SJSA1 (cell line): Measurements from ENCODE around the gene TATDN2. TPM values are rescaled to one million over a fixed set of nuclear protein-coding genes. Genes with fewer than 3 reads are reported as not detected.

Experiments
- DNase-seq, 2 experiments: peaks; one replicate each; pipeline ENCODE4 v3.0.0-alpha.2; 2015 to 2020; ENCODE audit warnings: low spot score in 2 of 2, low read depth in 1 of 2
- H3K27ac ChIP-seq: fragments of 250-450 bp; sonication (Bioruptor Pico); 2 replicates; pipeline ENCODE4 v1.5.1; 2020; ENCODE audit warnings: mild to moderate bottlenecking, moderate library complexity
- H3K27me3 ChIP-seq: fragments of 250-450 bp; sonication (Bioruptor Pico); replicated peaks from 2 replicates; pipeline ENCODE4 v1.5.1; 2020; ENCODE audit warnings: mild to moderate bottlenecking, moderate library complexity
- H3K36me3 ChIP-seq: fragments of 250-450 bp; sonication (Bioruptor Pico); 2 replicates; pipeline ENCODE4 v1.5.1; 2020; ENCODE audit warnings: mild to moderate bottlenecking
- H3K4me1 ChIP-seq: fragments of 250-450 bp; sonication (Bioruptor Pico); replicated peaks from 2 replicates; pipeline ENCODE4 v1.6.1; 2021; ENCODE audit warnings: mild to moderate bottlenecking
- H3K4me3 ChIP-seq: fragments of 250-450 bp; sonication (Bioruptor Pico); 2 replicates; pipeline ENCODE4 v1.5.1; 2020; ENCODE audit warnings: mild to moderate bottlenecking
- H3K9me3 ChIP-seq: fragments of 250-450 bp; sonication (Bioruptor Pico); replicated peaks from 2 replicates; pipeline ENCODE4 v1.5.1; 2020; ENCODE audit warnings: mild to moderate bottlenecking
- total RNA-seq: library from RNA; depleted of rRNA; stranded (reverse); fragments of >200 nt; shearing (Covaris generic); gene quantifications from 2 replicates; pipeline ENCODE4 v1.2.3, GENCODE V29; 2014

Gene TATDN2
- total RNA-seq, 1 experiment from 2014 or later, result 7.8 TPM

DNA sequence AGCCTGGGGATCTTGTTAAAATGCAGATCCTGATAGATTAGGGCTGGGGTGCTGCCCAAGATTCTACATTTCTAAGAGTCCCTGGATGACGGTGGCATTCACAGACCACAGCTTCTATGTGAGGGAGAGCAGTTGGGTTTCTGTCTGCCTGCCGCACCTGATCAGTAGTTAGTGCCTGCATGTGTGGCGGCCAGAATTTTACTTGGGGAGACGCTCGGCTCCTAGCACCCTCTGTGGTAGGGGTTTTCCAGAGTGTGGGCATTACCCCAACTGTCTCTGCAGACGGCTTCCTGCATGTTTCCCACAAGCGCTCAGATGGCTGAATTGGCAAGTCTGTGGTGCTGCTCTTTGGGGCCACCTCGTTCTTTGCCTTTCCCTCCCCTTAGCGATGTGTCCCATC, 36.2 kb downstream of the TATDN2 start:
- H3K9me3 ChIP-seq, result no peaks in the 10 kb centered on the region
- H3K4me1 ChIP-seq, result no peaks in the 10 kb centered on the region
- H3K4me3 ChIP-seq, result no peak overlapping the region
- no peaks in the 10 kb centered on the region for H3K27me3 ChIP-seq
- no peak for DNase-seq
- no peak overlapping the region for H3K27ac ChIP-seq
- peaks cover 35% of the 10 kb centered on the region for H3K36me3 ChIP-seq

DNA sequence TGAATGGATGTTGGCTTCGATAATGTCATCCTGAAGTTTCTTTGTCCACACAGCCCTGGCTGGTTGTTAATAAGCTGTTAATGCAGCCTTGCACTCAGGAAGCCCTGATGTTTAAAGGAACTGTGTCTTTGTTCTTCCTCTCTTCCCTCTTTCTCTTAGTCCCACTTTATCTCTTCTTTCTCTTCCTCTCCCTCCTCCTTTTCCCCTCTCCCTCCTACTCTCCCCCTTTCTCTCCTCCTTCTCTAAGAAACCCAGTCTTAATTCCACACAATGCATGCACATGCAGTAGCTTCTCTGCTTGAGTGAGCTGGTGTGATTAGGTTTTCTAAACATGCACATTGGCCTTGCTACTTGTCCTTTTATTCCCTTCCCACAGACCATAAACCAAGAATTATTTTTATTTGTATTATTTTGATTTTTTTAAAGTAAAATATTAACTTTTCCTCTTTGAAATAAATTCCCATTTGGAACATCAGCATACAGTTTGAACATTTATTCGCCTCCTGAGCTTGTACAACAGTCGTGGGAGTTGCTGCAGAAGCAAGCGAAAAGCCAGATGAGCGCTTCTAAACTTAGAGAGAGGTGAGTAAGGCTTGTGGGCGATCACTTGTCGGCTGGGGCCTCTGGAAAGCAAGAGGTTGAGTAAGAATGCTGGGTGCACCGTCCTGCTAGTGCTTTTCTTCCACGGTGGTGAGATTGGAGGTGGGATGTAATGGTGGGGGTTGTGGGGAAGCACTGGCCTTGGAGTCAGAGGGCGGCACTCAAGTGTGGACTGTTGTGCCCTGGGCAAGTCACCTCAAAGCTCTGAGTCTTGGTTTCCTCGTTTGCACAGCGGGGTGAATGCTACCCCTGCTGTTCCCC, 37.2 kb downstream of the TATDN2 start:
- no peak overlapping the region for H3K27ac ChIP-seq
- no peaks in the 10 kb centered on the region for H3K27me3 ChIP-seq
- H3K4me1 ChIP-seq, result no peaks in the 10 kb centered on the region
- no peak for DNase-seq
- no peak overlapping the region for H3K4me3 ChIP-seq
- no peaks in the 10 kb centered on the region for H3K9me3 ChIP-seq
- H3K36me3 ChIP-seq, result peaks cover 26% of the 10 kb centered on the region

DNA sequence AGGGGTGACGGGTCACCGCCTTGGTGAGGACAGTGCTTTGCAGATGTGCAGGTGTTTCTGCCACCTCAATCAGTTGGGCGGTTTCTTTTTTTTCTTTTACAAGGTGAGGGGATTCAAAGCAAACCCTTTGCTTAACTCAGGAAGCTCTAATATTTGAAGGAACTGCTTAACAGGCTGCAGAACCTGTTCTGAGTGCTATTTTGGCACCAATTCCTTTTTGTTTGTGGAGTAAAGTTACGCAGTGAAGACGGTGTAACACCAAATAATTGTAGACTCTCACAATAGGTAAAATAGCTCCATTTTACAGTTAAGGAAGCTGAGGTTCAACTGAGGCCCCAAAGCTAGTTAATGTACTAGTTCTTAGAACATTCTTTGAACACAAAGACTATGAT, 37.9 kb downstream of the TATDN2 start:
- Histone ChIP-seq H3K36me3 (peaks cover 21% of the 10 kb centered on the region), H3K4me3 (no peak overlapping the region), H3K9me3 (no peaks in the 10 kb centered on the region), H3K4me1 (no peaks in the 10 kb centered on the region), H3K27me3 (no peaks in the 10 kb centered on the region), H3K27ac (no peak overlapping the region)
- no peak for DNase-seq

DNA sequence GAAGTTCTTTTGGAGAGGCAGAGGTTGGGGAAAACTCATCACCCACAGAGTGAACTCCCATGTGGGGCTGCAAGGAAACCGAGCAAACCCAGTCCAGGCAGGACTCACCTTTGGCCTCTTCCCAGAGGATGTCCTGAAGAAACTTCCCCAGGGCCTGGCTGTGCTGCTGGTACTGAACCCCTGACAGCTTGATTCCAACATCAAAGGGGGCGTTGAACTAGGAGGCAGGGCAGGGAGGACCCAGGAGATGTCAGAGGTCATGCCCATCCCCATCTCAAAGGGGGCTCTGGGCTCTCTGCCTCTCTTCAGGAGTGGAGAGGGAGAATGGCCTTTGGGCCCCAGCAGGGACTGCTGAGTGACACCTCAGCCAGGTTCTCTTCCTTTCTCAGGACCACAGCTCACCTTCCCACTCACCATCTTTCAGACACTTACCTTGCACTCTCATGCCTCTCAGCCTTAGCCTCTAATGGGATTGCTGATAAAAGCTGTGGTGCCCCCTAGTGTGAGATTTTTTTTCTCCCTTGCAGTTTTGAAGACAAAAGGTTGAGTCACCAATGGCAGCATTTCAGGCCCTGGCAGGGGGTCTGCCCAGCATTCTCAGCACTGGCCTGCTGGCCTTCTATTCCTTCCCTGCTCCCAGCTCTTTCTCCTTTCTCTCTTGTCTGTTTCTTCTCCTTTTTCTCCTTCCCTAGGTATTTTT, 38.5 kb downstream of the TATDN2 start:
- no peaks in the 10 kb centered on the region for H3K27me3 ChIP-seq
- no peak overlapping the region for H3K4me3 ChIP-seq
- H3K27ac ChIP-seq, result no peak overlapping the region
- no peaks in the 10 kb centered on the region for H3K9me3 ChIP-seq
- no peaks in the 10 kb centered on the region for H3K4me1 ChIP-seq
- peak in 1 of 2 experiments; percentile 17 for DNase-seq
- peaks cover 21% of the 10 kb centered on the region for H3K36me3 ChIP-seq

DNA sequence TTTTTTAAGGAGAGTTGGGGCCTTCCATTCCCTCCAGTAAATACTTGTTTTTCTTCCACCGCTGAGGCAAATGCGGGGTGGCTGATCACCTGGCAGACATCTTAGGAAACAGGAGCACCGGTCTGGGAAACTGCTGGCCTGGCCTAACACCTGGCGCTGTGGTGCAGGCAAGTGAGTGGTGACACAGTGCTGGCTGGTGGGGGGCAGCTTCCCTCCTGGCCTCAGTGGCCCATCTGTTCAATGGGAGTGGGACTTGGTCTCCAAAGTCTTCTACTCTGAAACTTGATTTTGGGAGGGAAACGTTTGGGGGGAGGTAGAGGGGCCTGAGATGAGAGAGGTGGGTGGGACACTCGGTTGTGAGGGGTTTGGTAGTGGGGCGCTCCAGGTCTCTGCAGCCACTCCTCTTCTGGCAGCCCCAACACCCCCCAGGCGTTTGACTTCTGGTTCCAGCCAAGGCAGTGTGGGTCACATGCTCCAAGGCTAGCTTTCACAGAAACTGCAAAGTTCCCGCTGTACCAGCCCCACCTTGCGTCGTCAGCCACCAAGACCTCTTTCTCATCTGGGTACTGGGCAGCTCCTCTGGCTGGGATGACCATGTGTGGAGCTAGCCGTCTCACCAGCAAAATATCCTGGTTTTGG, 39.8 kb downstream of the TATDN2 start:
- no peak for DNase-seq
- no peak overlapping the region for H3K4me3 ChIP-seq
- H3K27me3 ChIP-seq, result no peaks in the 10 kb centered on the region
- H3K36me3 ChIP-seq, result peaks cover 16% of the 10 kb centered on the region
- H3K9me3 ChIP-seq, result no peaks in the 10 kb centered on the region
- no peaks in the 10 kb centered on the region for H3K4me1 ChIP-seq
- no peak overlapping the region for H3K27ac ChIP-seq

DNA sequence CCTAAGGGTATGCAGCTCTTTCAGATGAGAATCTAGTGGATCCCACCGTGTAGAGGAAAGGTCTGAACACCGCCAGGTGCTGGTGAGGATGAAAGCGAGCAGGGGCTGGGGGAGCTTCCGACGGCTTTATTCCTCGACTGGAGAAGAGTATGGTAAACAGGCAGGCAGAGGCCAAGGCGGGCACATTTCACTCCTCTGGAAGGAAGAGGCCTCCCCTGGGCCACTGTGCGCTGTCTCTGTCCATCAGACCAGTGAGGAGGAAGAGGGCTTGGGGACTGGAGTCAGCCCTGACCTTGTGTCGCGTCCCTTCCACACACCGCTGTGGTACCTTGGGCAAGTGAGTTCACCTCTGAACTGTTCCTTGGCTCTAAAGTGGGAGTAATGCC, 40.3 kb downstream of the TATDN2 start:
- DNase-seq, result no peak
- H3K36me3 ChIP-seq, result peaks cover 16% of the 10 kb centered on the region
- no peaks in the 10 kb centered on the region for H3K27me3 ChIP-seq
- H3K4me1 ChIP-seq, result no peaks in the 10 kb centered on the region
- H3K9me3 ChIP-seq, result no peaks in the 10 kb centered on the region
- no peak overlapping the region for H3K27ac ChIP-seq
- H3K4me3 ChIP-seq, result no peak overlapping the region

DNA sequence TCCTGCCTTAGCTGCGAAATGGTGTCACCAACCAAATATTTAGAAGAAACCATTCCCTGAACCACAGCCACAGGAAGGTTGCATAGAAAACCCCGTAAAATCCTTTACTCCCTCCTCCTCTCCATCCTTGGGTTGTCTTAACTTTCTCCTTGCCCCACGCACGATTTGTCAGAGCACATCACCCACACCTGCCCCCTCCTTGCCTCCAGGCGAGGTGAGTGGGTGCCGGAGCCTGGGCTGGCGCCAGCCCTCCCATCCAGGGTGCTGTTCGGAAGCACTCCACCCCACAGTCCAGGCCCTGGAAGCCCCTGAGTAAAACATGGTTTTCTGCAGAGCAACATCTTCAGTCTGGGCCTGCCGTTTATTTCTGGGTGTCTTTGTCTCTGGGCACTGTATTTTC, 40.8 kb downstream of the TATDN2 start:
- H3K36me3 ChIP-seq, result peaks cover 16% of the 10 kb centered on the region
- H3K9me3 ChIP-seq, result no peaks in the 10 kb centered on the region
- H3K27me3 ChIP-seq, result no peaks in the 10 kb centered on the region
- no peak for DNase-seq
- H3K27ac ChIP-seq, result no peak overlapping the region
- H3K4me1 ChIP-seq, result no peaks in the 10 kb centered on the region
- no peak overlapping the region for H3K4me3 ChIP-seq

DNA sequence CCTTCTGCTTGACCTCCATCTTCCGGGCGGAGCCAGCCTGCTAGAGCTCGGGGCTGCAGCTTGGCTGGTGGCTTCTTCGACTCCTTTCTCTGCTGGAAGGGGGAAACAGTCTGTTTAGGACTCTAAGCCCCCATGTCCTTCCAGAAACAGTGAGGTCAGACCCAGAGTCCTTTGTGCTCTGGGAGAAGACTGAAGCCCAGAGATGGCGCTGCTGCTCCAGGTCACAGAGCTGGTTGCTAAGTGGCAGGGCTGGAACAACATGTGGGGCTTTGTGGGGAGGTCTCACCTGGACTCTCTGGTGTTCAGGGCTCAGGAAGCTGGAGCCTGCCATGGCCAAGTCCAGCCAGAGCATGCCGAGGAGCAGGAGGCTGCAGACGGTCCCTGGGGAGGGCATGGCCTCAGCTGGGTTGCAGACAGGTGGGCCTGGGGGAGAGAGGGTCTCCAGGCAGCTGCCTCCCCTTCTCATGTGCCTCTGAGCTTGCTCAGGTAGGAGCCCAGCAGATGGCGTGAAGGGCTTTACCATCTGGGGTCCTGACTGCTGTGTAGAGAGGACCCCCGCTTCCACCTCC, 41.6 kb downstream of the TATDN2 start:
- H3K36me3 ChIP-seq, result peaks cover 16% of the 10 kb centered on the region
- H3K4me1 ChIP-seq, result no peaks in the 10 kb centered on the region
- no peaks in the 10 kb centered on the region for H3K9me3 ChIP-seq
- no peak overlapping the region for H3K4me3 ChIP-seq
- no peaks in the 10 kb centered on the region for H3K27me3 ChIP-seq
- H3K27ac ChIP-seq, result no peak overlapping the region
- DNase-seq, result no peak

DNA sequence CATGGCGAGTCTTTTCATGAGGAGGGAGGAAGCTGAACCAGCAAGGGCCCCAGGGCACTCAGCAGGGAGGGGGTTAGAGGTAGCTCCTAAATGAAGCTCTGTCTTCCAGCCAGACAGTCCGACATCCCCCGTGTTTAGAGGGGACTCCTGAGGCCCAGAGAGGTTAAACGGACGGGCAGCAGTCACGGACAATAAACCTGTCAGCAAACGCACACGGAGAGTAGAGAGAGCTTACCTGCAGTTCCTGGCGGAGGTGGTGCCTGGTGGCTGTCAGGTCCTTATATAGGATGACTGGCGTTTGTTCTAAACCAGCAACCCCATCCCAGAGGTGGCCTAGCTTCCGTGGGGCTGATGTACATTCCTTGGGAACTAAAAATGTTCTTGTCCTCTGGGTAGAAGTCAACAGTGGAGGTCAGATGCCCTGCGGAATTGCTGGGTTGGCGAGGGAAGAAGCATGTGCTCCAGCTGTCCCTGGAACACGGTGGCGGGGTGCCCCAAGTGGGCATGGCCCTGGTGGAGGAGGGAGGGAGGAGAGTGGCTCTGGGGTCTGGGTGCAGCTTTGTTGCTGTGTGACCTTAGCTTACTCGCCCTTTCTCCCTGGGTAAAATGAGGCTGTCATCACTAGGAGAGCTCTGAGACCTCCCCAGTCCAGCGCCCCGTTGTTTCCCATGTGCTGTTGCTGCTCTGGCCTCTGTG, 42.4 kb downstream of the TATDN2 start:
- no peaks in the 10 kb centered on the region for H3K9me3 ChIP-seq
- no peak overlapping the region for H3K4me3 ChIP-seq
- no peaks in the 10 kb centered on the region for H3K27me3 ChIP-seq

DNA sequence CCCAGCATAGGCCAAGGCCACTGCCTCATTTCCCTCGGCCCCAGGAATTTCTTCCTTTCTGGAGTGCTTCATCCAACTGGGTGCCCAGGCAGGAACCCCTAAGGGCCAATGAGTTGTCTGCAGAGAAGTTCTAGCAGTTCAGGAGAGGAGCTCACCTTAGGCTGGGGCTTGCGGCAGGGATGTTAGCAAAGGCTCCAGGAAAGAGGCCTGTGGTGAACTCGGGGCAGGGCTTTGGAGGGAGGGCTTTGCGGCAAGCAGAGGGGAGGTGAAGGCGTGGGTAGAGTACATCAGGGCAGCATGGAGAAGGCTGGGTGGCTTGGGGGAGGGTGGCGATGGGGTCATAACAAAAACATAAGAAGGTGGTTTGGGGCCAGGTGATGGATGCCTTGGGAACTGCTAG, 43.4 kb downstream of the TATDN2 start:
- Histone ChIP-seq H3K27ac (no peak overlapping the region), H3K9me3 (no peaks in the 10 kb centered on the region), H3K36me3 (peaks cover 16% of the 10 kb centered on the region), H3K27me3 (no peaks in the 10 kb centered on the region), H3K4me1 (no peaks in the 10 kb centered on the region), H3K4me3 (no peak overlapping the region)
- DNase-seq, result no peak

More for the DNA sequence above, 42.4 kb downstream of the TATDN2 start:
- peaks cover 16% of the 10 kb centered on the region for H3K36me3 ChIP-seq
- H3K27ac ChIP-seq, result no peak overlapping the region
- DNase-seq, result no peak
- no peaks in the 10 kb centered on the region for H3K4me1 ChIP-seq

DNA sequence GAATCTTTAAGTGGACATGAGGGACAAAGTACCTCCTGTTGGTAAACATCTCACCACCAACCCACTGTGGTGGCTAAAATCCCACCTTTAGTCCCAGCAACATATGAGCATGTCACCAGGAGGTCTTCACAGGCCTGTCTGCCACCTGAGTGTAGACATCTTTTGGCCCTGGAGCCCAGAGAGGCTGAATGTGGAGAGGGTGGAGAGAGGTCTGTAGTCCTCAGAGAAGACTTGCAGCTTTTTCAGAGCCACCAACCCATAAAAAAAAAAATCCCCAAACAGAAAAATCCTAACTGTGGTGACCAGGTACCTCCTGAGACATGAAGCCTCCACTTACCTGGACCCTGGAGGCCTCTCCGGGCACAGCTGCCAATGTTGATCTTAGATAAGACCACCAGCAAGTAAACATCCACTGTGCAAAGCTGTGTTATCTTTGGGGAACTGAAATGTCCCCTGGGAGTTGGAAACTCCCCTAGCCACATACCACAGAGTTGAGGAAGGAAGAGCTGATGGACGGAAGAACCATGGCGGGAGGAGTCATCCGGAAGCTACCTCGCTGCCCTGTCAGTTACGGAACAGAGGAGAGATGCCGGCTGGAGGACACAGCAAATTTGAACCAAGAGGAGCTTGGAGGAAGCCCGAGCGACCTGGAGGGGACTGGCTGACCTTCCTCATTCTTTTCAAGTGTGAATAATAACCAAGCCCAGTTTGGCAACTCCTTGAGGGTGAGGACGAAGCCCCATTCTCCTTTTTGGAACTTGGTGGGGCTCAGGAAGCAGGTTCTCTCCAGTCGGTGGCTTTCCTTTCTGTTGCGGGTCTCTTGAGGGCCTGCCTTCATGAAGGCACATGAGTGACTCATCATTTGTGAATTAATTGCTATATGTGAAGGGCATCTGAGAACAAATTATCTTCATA, 44.5 kb downstream of the TATDN2 start, which contains the start of gene GHRL:
GHRL (minus strand) TSS at position 443 of the 915 bp plus-strand sequence. CDS start 2,767 bp downstream, outside the sequence.
- no peaks in the 10 kb centered on the region for H3K9me3 ChIP-seq
- H3K36me3 ChIP-seq, result peaks cover 10% of the 10 kb centered on the region
- no peaks in the 10 kb centered on the region for H3K27me3 ChIP-seq
- H3K4me1 ChIP-seq, result no peaks in the 10 kb centered on the region
- no peak within 1 kb of the TSS for H3K27ac ChIP-seq
- H3K4me3 ChIP-seq, result no peak within 1 kb of the TSS
- no peak for DNase-seq

DNA sequence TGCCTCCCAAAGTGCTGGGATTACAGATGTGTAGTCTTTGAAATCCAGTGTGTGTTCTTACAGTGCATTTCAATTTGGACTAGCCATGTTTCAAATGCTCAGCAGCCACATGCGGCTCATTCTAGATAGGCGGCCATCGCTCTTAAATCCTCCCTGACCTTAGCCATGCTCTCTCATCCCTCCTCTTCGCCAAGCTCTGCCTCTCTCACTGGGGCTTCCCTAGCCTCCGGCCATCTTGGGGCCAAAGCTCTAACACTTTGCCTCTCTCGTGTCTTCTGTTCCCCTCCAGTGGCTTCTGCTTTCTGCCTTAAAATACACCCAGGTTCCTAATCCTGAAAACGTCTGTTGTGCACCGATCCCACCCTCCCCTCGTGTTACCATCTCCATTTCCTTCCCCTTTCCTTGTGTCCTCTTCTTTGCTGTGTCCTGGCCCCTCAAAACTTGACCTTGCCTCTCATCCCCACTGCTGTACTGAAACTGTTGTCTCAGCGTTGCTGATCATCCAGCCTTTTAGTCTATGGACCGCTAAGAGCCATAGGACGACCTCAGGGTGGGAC, 45.8 kb downstream of the TATDN2 start:
- peaks cover 6% of the 10 kb centered on the region for H3K36me3 ChIP-seq

More for the DNA sequence above, 45.8 kb downstream of the TATDN2 start:
- no peak overlapping the region for H3K27ac ChIP-seq
- no peaks in the 10 kb centered on the region for H3K4me1 ChIP-seq
- no peak for DNase-seq
- no peaks in the 10 kb centered on the region for H3K27me3 ChIP-seq
- H3K9me3 ChIP-seq, result no peaks in the 10 kb centered on the region
- H3K4me3 ChIP-seq, result no peak overlapping the region
